Ureter (tissue), 1 donor: ENCODE results near the gene FAM170B. TPM values are rescaled to one million over a fixed set of nuclear protein-coding genes. Genes with fewer than 3 reads are reported as not detected.
A peak's percentile ranks its signal among the peaks of the same experiment; 100 is the strongest.

Source experiments
- DNase-seq: peaks from one replicate; pipeline ENCODE4 v3.0.0-alpha.2; 2020; ENCODE audit warnings: low spot score
- total RNA-seq: library from RNA; stranded (reverse); gene quantifications from one replicate; pipeline ENCODE4 v1.2.4, GENCODE V29; 2023
- donor health status: DM: yes; HTN: yes; CAD: no.

The FAM170B gene
- total RNA-seq, 1 donor from 2014 or later = not detected

GRCh38 chr10:49152037-49152436, 18.2 kb upstream of the FAM170B start:
- no peak for DNase-seq

- no peak for DNase-seq
These were observed 17.7 kb upstream of the FAM170B start for GRCh38 chr10:49151481-49151880.

DNA sequence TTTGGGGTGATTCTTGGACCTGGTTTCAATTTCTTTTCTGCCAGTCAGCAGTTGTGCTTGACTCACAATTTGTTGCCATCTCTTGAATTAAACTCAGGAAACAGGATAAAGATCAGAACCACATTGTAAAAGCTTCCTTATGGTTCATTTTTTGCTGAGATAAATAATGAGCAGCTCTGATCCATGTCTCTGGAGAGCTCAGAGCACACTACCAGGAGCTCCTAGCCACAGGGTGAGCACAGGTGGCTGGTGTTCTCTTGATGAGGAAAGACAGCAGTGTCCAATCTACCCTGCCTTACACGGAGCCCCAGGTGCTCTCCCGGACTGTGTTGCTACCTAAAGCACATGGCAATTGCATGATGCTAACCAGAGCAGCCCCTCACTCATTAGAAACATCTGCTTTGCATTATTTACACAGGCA, 17.2 kb upstream of the FAM170B start:
- DNase-seq = no peak

DNA sequence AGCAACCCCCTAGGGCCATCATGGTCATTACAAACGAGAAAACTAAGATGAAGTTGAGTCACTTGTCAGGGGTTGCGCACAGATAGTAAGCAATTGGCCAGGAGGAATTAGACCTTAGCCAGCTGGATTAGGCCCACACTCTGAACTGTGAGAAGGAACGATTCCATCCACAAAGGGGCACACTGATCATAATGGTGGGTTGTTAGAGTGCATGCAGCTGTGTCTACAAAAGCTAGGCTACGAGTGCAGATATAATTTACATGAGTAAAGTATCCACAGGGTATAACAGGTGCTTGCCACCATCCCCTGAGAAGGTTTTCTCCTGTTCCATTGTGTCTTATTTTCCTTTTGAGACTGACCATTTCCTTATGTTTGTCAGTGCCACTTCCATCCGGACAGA, 16.6 kb upstream of the FAM170B start:
- no peak for DNase-seq

DNA sequence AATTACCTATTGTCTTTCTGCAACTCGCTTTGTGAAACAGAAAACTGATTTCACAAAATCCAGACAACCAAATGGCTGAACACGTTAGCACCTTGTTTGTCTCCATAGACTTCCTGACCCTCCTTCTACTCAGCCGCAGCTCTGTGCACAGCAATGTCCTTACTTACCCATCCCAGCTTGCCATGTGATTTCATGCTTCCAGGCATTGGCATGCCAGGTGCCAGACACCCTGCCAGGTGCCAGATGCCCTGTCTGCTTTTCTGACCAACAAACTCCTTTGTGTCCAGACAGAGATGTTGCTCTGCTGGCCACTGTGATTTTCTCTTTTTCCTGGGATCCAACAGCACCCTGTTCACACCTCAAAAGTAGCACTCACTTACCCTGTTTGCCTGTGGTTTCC, 16.1 kb upstream of the FAM170B start:
- no peak for DNase-seq

DNA sequence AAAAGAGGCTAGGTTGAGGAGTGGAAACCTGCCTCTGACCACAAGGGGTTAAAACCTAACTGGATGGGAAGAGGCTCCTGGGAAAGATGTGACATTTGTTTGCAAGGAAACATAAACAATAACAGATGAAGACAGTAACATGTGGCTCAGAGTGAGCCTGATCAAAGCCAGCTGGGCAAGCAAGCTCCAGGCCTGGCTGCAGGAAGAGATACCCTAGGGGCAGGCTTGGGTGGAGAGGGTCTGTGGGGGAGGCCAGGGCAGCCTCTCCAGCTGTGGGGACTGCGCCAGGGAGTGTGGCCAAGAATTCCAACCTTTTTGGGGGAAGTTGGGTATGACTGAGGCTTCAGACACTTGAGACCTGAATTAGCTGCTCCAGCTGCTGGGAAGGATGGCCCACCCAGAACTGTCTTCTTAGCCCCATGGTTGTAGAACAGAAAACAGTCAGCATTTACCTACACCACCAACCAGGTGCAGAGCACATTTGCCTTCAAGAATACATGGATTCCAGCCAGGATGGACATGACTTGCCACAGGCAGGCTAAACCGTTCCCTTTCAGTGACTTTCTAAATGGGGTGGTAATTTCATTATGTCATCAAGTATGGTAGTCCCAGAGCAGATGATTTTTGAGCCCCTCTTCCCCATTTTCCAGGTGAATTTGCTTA, 10.4 kb upstream of the FAM170B start:
- DNase-seq = peak; percentile 34

DNA sequence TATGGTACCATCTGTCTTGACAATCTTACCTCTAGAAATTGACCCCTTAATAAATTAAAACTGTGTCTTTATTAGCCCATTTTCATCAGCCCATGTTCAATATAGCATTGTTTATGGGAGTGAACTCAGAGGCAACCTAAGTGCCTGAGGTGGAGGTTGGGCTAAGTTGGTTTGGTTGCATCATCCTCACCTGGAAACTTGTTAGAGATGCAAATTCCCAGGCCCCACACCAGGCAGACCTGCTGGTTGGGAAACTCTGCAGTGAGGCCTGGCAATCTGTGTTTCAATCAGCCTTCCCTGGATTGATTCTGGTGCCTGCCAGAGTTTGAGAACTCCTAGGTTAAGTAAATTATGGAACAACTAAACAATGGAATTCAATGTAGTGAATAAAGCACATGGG, 9.4 kb upstream of the FAM170B start:
- DNase-seq = no peak

DNA sequence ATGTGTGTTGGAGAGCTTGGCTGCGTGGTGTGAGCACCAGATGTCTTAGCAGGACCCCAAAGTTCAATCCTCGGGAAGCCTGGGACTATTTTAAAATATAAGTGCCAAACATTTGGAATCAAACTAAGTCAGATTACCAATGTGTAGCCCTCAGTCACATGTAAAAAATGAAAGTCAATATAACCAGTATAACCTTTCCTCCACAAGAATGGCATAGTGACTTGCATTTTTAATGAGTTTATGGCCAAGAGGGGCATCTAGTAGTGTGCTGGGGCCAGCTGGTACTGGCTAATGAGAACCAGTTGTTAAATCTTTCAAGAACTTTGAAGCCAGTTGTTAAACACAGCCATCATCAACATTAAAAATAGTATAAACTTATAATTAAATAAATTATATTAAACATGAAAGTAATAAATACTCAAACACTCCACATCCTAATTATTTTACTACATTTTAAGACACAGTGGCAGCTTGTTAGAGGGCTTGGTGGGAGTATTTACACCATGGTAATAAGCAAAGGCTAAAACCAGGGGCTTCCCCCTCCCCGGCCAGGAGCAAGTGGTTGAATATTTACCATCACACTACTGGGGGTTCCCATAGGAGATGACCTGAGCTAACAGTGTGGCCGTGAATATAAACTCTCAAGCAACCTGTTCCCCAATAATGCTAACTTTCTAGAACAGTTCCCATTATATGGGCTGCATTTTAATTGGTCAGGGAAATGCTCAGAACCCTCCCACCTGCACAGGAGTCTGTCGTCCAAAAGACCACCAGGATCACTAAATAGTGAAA, 7.9 kb upstream of the FAM170B start:
- DNase-seq = no peak

DNA sequence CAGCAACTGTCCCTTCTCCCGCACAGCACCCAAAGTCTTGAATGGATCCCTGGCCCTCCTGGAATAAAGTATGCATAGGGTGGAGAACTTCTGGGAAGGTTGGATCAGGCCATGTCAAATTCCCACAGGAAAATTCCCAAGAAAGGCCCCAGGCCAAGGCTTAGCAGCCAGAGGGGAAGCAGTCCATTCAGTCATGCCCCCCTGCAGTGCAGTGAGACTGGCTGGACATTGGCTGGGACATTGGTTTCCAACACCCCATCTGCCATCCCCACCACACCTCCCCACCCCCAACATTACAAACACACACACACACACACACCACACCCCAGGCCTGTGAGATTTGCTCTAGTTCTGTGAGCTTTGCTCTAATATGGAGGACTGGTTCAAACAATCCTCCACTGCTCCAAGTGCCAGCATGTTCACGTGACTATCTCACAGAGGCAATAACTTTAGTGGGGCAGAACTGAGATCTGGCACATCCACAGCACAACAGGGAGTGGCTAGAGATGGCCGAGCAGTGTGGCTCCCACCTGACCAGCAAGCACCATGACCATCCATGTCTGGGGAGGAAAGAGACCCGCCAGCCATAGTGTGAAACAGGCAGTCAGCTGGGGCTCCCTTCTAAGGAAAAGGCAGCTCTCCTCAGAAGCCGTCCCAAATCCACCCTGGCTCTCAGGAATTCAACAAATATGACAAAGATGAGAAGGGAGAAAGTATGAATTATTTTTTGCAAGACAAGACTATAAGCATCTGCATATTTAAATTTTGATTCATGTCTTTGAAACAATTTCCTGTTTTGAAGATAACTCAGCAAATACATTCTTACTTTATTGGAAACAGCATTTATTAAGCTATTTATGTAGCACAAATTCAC, 6.7 kb upstream of the FAM170B start:
- no peak for DNase-seq

GRCh38 chr10:49139846-49140195, 6.0 kb upstream of the FAM170B start:
- DNase-seq = no peak

DNA sequence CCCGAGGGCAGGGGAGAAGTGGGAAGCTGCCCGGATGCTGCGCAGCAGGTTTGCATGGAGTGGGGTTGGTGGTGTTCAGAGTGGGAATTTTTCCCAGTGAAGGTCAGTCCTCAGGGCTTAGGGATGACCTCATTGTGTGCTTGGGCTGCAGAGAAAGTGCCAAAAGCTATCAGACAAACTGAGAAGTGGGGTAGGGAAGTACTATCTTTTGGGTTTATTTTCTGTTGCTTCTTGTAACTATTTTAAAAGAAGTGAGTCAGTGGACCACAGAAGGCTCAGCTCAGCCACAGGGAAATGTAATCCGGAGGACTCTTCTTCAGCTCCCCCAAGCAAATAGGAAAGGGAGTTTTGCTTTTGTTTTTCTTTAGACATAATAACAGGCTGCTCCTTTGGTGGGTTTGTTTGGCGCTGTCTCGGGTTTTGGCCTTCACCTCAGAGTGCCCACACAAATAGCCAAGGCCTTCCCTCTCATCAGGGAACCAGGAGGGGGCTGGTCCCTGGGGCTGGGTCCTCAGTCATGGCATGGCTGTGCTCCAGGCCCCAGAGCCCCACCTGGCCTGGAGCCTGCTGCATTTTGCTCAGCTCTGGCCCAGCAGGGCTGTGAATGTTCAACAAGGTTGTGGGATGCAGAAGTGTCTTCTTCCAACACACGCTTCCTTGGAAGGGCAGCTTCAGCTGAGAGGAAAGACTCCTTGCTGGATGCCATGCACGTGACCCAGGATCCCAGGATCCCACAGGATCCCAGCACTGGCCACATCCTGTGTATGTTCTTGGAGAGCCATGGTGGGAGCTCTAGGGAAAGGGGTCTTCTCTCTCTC, 5.4 kb upstream of the FAM170B start:
- no peak for DNase-seq

GRCh38 chr10:49138361-49138891, 4.6 kb upstream of the FAM170B start:
- no peak for DNase-seq

- no peak for DNase-seq
These were observed 2.7 kb upstream of the FAM170B start for GRCh38 chr10:49136525-49136924.

DNA sequence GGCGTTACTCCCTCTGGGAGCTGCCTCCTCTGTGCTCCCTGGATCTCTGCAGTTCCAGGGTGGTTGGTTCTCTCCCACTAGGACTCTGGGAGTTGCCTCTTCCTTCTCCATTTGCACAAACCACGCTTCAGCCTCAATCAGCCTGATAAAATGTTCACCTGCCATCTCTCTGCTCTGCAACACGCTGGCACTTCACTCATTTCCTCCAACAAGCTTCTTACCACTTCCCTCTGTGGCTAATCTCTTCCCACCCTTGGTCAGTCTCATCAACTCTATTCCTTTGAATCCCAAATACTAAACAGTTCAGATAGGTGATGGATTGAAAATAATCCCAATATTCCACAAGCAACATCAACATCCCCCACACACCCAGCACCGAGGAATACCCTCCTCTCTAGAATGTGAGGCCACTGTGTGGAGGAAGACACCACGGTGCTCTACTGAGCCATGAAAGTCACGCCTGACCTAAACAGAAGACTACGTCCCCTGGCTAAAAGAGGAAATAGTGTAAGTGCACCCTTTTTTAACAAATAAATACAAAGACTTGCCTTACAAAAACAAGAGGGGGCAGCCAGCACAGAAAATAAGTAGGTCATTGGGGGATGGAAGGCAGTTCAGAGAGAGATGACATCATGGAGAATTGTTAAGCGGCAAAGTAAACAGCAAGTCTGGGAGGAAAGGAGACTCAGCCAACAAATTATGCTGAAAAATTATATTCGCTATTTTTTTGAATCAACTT, 1.9 kb upstream of the FAM170B start:
- DNase-seq = no peak

- DNase-seq = no peak
These were observed 506 bp upstream of the FAM170B start for GRCh38 chr10:49134327-49134726.

DNA sequence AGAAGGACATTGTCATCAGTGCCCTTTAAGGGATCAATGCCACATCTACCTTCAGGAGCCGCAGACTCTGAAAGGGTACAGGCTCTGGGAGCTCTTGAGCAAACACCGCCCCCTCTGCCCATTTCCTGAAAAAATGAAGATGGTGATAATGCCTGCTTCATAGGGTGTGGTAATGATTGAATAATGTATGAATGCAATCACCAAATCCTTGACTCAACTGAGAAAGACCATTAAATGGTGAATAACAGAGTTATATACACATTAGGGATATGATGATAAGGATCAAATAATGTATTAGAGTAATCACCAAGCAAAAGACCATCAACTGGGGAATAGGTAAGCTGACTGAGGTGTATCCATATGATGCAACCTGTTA, 1.5 kb downstream of the FAM170B start:
- no peak for DNase-seq

GRCh38 chr10:49131507-49132361, 2.1 kb downstream of the FAM170B start:
- no peak for DNase-seq

- DNase-seq = no peak
These were observed 4.4 kb downstream of the FAM170B start for GRCh38 chr10:49129376-49129775.

DNA sequence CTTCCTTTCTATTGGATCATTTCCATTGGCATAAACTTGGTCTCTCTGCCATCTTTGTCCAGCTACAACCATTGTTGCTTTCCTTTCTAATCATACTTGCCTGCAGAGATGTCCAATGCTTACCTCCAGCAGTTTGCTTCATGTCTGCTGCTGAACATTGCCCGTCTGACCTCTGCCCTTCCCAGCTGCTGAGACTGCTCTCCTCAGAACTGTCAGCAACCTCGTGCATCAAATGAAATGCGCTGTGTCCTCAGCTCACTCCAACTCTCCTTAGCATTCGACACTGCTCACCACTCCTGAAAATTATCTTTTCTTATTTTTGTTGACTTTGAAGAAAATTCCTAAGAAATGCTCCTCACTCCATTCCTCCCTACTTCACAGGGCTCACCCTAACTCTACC, 5.0 kb downstream of the FAM170B start:
- no peak for DNase-seq
